ENCODE results near the gene CPSF4. TPM values are rescaled to one million over a fixed set of nuclear protein-coding genes. Genes with fewer than 3 reads are reported as not detected.

CPSF4 gene
- total RNA-seq, 1 donor, result 101 TPM

DNA sequence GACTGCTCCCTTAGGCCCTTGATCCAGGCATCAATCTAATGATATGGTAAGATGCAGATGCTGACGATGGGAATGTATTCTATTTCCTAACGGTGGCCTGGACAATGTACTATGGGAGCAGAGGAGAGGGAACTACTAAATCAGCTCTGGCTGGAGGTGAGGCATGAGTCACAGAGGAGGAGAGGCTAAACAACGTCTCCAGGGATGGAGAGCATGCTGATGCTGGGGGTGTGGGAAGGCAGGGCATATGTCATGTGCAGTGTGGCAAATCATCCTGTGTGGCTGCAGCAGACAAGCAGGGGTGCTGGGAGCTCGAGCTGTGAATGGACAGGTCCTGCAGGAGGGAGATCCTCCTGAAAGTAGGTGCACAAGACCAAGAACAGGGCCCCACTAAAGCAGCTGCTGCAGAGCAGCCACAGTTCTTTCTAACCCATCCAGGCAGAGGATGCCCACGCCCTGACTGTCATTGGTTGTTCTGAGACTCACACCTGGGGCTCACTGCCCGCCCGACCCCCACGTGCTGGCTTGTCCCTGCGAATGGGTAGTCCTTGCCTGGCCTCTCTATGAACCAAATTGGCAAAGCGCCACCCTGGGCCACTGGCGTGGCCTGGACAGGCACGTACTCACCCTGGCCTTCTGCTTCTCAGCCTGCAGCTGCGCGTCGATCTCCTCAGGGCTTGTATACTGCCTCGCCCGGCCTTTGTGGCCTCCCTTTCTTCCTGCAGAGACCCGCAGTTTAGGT, 34.3 kb upstream of the CPSF4 start:
- DNase-seq (ENCODE audit: insufficient read length, low spot score, missing footprints), result peak; percentile 95
- no peak overlapping the region for H3K27ac ChIP-seq (ENCODE audit: low read depth, low read length)
- H3K36me3 ChIP-seq (ENCODE audit: insufficient read depth, low read length), result peaks cover 46% of the 10 kb centered on the region
- TF ChIP-seq, protein P1, sequence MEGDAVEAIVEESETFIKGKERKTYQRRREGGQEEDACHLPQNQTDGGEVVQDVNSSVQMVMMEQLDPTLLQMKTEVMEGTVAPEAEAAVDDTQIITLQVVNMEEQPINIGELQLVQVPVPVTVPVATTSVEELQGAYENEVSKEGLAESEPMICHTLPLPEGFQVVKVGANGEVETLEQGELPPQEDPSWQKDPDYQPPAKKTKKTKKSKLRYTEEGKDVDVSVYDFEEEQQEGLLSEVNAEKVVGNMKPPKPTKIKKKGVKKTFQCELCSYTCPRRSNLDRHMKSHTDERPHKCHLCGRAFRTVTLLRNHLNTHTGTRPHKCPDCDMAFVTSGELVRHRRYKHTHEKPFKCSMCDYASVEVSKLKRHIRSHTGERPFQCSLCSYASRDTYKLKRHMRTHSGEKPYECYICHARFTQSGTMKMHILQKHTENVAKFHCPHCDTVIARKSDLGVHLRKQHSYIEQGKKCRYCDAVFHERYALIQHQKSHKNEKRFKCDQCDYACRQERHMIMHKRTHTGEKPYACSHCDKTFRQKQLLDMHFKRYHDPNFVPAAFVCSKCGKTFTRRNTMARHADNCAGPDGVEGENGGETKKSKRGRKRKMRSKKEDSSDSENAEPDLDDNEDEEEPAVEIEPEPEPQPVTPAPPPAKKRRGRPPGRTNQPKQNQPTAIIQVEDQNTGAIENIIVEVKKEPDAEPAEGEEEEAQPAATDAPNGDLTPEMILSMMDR (IDR thresholded peaks at IDR 0.05; ENCODE audit: extremely low read depth, low read depth, low read length), result no peak
- H3K27me3 ChIP-seq (ENCODE audit: insufficient read depth, low read length), result no peaks in the 10 kb centered on the region
- H3K79me2 ChIP-seq (ENCODE audit: insufficient read depth, low read length), result peaks cover 70% of the 10 kb centered on the region
- peak overlapping the region; percentile 4 for H3K4me2 ChIP-seq (ENCODE audit: insufficient read depth, low read length)
- H3K9me3 ChIP-seq (ENCODE audit: low read depth, low read length), result no peaks in the 10 kb centered on the region
- no peak overlapping the region for H3K4me3 ChIP-seq (ENCODE audit: insufficient read depth, low read length)
- no peak overlapping the region for H2AFZ ChIP-seq (ENCODE audit: low read length)
- peaks cover 56% of the 10 kb centered on the region for H4K20me1 ChIP-seq (ENCODE audit: insufficient read depth, low read length)
- H3K4me1 ChIP-seq (ENCODE audit: insufficient read depth, low read length), result peaks cover 32% of the 10 kb centered on the region

DNA sequence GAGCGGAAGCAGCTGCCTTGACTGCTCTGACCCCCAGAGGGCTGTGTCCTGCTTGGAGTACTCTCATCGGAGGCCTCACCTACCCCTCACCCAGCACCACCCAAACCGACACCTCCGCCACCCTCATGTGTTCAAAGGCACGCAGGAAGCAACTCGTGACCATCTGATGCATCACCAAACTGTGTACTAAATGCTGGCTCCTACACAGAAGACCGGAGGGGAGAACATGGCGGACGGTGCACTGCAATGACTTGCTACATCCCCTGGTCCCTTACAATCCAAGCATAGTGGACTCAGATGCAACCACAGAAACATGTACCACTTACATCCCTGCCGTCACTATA, 33.8 kb upstream of the CPSF4 start:
- Histone ChIP-seq H2AFZ (ENCODE audit: low read length) (no peak overlapping the region), H3K4me2 (ENCODE audit: insufficient read depth, low read length) (no peak overlapping the region), H3K27me3 (ENCODE audit: insufficient read depth, low read length) (no peaks in the 10 kb centered on the region), H4K20me1 (ENCODE audit: insufficient read depth, low read length) (peaks cover 59% of the 10 kb centered on the region), H3K79me2 (ENCODE audit: insufficient read depth, low read length) (peaks cover 76% of the 10 kb centered on the region), H3K4me3 (ENCODE audit: insufficient read depth, low read length) (no peak overlapping the region), H3K36me3 (ENCODE audit: insufficient read depth, low read length) (peaks cover 40% of the 10 kb centered on the region), H3K4me1 (ENCODE audit: insufficient read depth, low read length) (peaks cover 37% of the 10 kb centered on the region), H3K9me3 (ENCODE audit: low read depth, low read length) (no peaks in the 10 kb centered on the region), H3K27ac (ENCODE audit: low read depth, low read length) (no peak overlapping the region)
- DNase-seq (ENCODE audit: insufficient read length, low spot score, missing footprints), result no peak
- TF ChIP-seq, protein P1 (IDR thresholded peaks at IDR 0.05; ENCODE audit: extremely low read depth, low read depth, low read length), result no peak

DNA sequence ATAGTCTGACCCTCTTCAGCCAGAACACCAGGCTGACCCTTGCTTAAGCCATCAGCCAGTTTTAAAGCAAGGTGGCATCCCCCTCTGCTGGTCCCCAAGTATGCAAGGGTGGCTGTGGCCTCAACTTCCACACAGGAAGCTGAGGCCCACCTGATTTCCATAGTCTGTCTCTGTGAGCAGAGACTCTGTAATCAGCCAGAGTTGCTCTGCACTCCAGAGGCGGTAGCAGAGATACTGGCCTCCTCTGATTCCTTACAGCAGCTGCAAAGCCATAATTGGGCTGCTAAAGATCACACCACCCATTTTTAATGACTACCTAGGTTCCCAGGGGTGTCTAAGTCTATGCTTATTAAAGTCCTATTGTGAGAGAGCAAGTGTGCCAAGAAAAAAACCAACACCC, 32.2 kb upstream of the CPSF4 start:
- peaks cover 63% of the 10 kb centered on the region for H4K20me1 ChIP-seq (ENCODE audit: insufficient read depth, low read length)
- H3K79me2 ChIP-seq (ENCODE audit: insufficient read depth, low read length), result peaks cover 88% of the 10 kb centered on the region
- H3K4me2 ChIP-seq (ENCODE audit: insufficient read depth, low read length), result peak overlapping the region; percentile 95
- H3K36me3 ChIP-seq (ENCODE audit: insufficient read depth, low read length), result peaks cover 39% of the 10 kb centered on the region
- TF ChIP-seq, protein P1 (IDR thresholded peaks at IDR 0.05; ENCODE audit: extremely low read depth, low read depth, low read length), result no peak
- peak overlapping the region; percentile 83 for H3K4me3 ChIP-seq (ENCODE audit: insufficient read depth, low read length)
- peak overlapping the region; percentile 98 for H3K27ac ChIP-seq (ENCODE audit: low read depth, low read length)
- no peaks in the 10 kb centered on the region for H3K27me3 ChIP-seq (ENCODE audit: insufficient read depth, low read length)
- H3K4me1 ChIP-seq (ENCODE audit: insufficient read depth, low read length), result peaks cover 39% of the 10 kb centered on the region
- H3K9me3 ChIP-seq (ENCODE audit: low read depth, low read length), result no peaks in the 10 kb centered on the region
- H2AFZ ChIP-seq (ENCODE audit: low read length), result no peak overlapping the region
- peak; percentile 59 for DNase-seq (ENCODE audit: insufficient read length, low spot score, missing footprints)

DNA sequence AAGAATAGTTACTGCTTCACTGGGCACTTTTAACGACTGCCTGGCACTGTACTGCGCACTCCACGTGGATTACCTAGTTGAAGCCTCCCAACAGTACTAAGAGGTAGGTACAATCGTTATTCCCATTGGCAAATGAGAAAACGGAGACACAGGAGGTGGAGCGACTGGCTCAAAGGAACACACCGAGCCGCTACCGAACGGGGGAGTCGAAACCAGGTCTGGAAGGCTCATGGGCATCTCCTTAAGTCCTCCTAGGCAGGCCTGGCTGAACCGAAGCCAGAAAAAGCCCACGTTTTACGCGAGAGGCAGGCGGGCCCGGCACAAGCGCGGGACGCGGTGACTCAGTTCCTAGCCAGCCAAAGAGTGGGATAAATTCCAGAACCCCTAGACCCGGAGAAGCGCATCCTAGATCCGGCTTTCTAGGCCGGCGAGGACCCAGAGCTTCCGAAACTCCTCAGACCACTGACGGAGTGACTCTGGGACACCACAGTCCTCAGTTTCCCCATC, 30.8 kb upstream of the CPSF4 start:
- Histone ChIP-seq H3K4me1 (ENCODE audit: insufficient read depth, low read length) (peaks cover 39% of the 10 kb centered on the region), H3K9me3 (ENCODE audit: low read depth, low read length) (no peaks in the 10 kb centered on the region), H3K4me3 (ENCODE audit: insufficient read depth, low read length) (peak overlapping the region; percentile 83), H3K36me3 (ENCODE audit: insufficient read depth, low read length) (peaks cover 37% of the 10 kb centered on the region), H3K79me2 (ENCODE audit: insufficient read depth, low read length) (peaks cover 91% of the 10 kb centered on the region), H4K20me1 (ENCODE audit: insufficient read depth, low read length) (peaks cover 61% of the 10 kb centered on the region), H3K27ac (ENCODE audit: low read depth, low read length) (peak overlapping the region; percentile 98), H3K27me3 (ENCODE audit: insufficient read depth, low read length) (no peaks in the 10 kb centered on the region), H2AFZ (ENCODE audit: low read length) (peak overlapping the region; percentile 87), H3K4me2 (ENCODE audit: insufficient read depth, low read length) (peak overlapping the region; percentile 95)
- DNase-seq (ENCODE audit: insufficient read length, low spot score, missing footprints), result peak; percentile 97
- TF ChIP-seq, protein P1 (IDR thresholded peaks at IDR 0.05; ENCODE audit: extremely low read depth, low read depth, low read length), result no peak
